ENCODE data around the gene DCLRE1A. TPM values are rescaled to one million over a fixed set of nuclear protein-coding genes. Genes with fewer than 3 reads are reported as not detected.
"Not testable (repeated sequence)": the region's sequence is repeated elsewhere in the genome, so short reads cannot be mapped to it uniquely, and the experiment has no call there.

Gene DCLRE1A
- total RNA-seq, 4 donors from 2014 or later: 2.2 to 3.9 (median 3.6) TPM

DNA sequence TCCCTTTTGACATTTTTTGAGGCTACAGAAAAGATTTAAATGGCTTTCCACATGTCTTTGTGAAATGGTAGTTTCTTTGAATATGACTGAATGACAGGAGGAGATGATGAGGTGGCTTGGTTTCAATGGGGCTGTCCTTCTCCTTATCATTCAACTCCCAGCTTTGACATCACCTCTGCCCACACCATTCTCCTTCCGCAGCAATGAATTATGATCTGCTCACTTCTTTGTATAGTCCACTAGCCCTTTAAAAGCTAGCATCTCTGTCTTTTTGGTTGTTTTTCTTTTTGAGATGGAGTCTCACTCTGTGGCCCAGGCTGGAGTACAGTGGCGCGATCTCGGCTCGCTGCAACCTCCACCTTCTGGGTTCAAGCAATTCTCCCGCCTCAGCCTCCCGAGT is 31.7 kb downstream of the DCLRE1A start:
- TF ChIP-seq, protein P1, sequence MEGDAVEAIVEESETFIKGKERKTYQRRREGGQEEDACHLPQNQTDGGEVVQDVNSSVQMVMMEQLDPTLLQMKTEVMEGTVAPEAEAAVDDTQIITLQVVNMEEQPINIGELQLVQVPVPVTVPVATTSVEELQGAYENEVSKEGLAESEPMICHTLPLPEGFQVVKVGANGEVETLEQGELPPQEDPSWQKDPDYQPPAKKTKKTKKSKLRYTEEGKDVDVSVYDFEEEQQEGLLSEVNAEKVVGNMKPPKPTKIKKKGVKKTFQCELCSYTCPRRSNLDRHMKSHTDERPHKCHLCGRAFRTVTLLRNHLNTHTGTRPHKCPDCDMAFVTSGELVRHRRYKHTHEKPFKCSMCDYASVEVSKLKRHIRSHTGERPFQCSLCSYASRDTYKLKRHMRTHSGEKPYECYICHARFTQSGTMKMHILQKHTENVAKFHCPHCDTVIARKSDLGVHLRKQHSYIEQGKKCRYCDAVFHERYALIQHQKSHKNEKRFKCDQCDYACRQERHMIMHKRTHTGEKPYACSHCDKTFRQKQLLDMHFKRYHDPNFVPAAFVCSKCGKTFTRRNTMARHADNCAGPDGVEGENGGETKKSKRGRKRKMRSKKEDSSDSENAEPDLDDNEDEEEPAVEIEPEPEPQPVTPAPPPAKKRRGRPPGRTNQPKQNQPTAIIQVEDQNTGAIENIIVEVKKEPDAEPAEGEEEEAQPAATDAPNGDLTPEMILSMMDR (IDR thresholded peaks at IDR 0.05): no peak
- DNase-seq (ENCODE audit: low spot score) (no peak), ATAC-seq (ENCODE audit: low FRiP score) (no peak)

DNA sequence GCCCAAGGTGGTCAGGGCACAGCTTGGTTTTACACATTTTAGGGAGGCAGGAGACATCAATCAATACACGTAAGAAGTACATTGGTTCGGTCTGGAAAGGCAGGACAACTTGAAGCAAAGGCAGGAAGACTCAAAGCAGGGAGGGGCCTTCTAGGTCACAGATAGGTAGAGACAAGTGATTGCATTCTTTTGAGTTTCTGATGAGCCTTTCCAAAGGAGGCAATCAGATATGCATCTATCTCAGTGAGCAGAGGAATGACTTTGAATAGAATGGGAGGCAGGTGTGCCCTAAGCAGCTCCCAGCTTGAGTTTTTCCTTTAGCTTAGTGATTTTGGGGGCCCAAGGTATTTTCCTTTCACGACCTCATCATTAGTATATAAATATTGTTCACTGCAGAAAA is 32.6 kb downstream of the DCLRE1A start:
- not testable (repeated sequence) for ATAC-seq (ENCODE audit: low FRiP score); DNase-seq (ENCODE audit: low spot score)

DNA sequence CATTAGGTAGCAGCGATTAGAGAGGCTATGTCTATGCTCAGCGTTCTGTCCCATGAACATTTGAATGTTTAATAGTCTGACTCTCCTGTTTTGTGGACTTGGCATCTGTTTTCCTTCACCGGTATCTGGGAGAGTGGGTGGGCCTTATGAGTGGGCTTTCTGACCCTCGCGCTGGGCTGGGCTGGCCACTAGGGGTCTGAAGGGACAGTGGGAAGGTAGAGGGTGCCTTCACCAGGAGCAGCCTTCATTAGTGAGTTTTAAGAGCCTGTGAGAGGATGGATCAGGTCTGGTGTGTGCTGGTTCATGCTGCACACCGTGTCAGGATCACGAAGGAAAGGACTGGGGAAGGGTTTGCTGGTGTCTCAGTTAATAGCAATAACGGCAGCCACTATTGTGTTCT is 33.4 kb downstream of the DCLRE1A start:
- TF ChIP-seq, protein P1 (IDR thresholded peaks at IDR 0.05): no peak
- ATAC-seq (ENCODE audit: low FRiP score): no peak
- DNase-seq (ENCODE audit: low spot score): no peak

DNA sequence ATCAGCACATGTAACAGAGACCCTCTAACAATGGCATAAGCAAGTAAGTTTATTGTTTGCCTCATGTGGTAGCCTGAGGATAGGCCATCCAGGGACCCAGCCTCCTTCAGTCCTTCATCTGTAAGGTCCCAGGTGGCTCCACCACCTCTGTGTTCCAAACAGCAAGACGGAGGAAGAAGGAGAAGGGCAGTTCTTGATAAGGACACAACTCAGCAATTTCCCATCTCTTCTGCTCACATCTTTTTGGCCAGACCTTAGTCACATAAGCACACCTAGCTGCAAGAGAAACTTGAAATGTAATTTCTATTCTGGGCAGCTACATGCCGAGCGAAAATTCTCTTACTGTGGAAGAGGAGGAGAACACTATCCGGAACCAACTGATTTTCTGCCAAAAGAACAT is 33.9 kb downstream of the DCLRE1A start:
- TF ChIP-seq, protein P1 (IDR thresholded peaks at IDR 0.05): no peak
- no peak for DNase-seq (ENCODE audit: low spot score)
- no peak for ATAC-seq (ENCODE audit: low FRiP score)

DNA sequence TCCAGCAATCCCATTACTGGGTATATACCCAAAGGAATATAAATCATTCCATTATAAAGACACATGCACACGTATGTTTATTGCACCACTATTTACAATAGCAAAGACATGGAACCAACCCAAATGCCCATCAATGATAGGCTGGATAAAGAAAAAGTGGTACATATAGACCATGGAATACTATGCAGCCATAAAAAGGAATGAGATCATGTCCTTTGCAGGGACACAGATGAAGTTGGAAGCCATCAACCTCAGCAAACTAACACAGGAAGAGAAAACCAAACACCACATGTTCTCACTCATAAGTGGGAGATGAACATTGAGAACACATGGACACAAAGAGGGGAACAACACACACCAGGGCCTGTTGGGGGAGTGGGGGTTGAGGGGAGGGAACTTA is 39.2 kb downstream of the DCLRE1A start:
- not testable (repeated sequence) for DNase-seq (ENCODE audit: low spot score); ATAC-seq (ENCODE audit: low FRiP score)

DNA sequence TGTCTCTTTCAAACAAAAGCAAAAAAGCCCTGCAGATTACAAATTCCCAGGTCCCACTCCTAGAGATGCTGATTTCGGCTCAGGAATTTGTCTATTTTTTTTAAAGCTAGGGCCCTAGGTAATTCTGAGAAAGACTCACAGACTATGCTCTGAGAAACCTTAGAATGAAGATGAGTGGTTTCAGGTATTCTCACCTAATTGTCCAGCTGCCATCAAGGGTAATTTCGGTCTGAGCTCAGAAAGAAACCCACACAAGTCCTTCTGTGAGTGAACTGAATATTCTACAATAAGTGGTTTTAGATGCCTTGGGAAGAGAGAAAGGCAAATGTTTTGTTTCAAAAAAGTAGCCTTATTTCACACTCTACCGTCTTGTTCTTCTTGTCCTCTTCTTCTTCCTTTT is 45.7 kb downstream of the DCLRE1A start:
- ATAC-seq (ENCODE audit: low FRiP score): no peak
- DNase-seq (ENCODE audit: low spot score): no peak
- TF ChIP-seq, protein P1 (IDR thresholded peaks at IDR 0.05): no peak

DNA sequence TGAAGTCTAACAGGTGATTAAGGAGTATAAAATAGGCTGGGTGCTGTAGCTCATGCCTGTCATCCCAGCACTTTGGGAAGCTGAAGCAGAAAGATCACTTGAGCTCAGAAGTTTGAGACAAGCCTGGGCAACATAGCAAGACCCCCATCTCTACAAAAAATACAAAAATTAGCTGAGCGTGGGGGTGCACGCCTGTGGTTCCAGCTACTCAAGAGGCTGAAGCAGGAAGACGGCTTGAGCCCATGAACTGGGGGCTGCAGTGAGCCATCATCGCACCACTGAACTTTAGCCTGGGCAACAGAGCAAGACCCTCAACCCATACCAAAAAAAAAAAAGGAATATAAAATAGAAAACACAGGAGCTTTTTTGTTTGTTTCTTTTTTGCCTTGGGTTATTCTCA is 47.4 kb downstream of the DCLRE1A start:
- TF ChIP-seq, protein P1 (IDR thresholded peaks at IDR 0.05): no peak
- DNase-seq (ENCODE audit: low spot score) (no peak), ATAC-seq (ENCODE audit: low FRiP score) (no peak)

DNA sequence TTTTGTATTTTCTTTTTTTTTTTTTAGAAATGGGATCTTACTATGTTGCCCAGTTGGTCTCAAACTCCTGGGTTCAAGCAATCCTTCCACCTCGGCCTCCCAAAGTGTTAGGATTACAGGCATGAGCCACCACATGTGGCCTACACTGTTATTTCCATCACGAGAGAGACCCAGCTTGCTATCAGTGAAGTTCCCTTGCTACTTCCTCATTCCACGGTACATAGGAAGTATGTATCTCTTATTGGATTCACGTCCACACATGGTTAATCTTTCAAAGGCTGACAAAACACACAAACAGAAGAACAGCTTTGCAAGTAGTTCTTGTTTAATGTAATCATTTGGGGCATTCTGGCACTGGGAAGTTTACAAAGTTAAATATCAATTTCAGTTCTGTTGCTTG is 50.9 kb downstream of the DCLRE1A start:
- DNase-seq (ENCODE audit: low spot score): no peak
- ATAC-seq (ENCODE audit: low FRiP score): no peak
- TF ChIP-seq, protein P1 (IDR thresholded peaks at IDR 0.05): no peak

Measured in omental fat pad (tissue), 4 donors.